D721Med (cell line): ENCODE results near the gene SULT1C2.
"Not testable (repeated sequence)": the region's sequence is repeated elsewhere in the genome, so short reads cannot be mapped to it uniquely, and the experiment has no call there.

Source experiments
- DNase-seq: peaks from one replicate; pipeline ENCODE4 v3.0.0; 2011; ENCODE audit warnings: low spot score; ENCODE audit not compliant: insufficient read length
- FAIRE-seq: peaks from 2 replicates; lab custom pipeline; 2011; peaks lifted over from hg19 to GRCh38; lab: Jason Lieb, UNC
- TF ChIP-seq, protein P1 (sequence below): IDR thresholded peaks from 2 replicates; pipeline ENCODE4 v1.5.1; 2012; ENCODE audit warnings: mild to moderate bottlenecking, control low read depth; ENCODE audit not compliant: insufficient read depth; ENCODE audit errors: missing control alignments

The SULT1C2 gene

DNA sequence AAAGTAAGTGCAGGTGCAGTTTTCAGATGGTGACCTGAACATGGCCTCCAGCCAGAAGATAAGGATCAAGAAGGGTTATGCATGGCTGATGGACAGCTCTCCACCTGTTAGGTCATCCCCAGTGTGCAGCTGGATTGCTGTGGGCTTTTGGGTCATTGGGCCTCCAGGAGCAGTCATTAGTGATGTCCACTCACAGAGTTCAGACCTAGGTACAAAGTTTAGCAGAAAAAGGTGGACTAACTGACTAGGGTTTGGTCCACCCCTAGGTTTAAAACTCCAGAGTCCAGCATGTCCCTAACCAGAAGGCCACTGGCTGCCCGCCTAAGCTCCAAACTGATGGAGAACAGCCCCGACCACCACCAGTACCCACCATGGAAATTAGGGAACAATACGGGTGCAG, 18.3 kb upstream of the SULT1C2 start:
- DNase-seq (no peak), FAIRE-seq (no peak)
- TF ChIP-seq, protein P1, sequence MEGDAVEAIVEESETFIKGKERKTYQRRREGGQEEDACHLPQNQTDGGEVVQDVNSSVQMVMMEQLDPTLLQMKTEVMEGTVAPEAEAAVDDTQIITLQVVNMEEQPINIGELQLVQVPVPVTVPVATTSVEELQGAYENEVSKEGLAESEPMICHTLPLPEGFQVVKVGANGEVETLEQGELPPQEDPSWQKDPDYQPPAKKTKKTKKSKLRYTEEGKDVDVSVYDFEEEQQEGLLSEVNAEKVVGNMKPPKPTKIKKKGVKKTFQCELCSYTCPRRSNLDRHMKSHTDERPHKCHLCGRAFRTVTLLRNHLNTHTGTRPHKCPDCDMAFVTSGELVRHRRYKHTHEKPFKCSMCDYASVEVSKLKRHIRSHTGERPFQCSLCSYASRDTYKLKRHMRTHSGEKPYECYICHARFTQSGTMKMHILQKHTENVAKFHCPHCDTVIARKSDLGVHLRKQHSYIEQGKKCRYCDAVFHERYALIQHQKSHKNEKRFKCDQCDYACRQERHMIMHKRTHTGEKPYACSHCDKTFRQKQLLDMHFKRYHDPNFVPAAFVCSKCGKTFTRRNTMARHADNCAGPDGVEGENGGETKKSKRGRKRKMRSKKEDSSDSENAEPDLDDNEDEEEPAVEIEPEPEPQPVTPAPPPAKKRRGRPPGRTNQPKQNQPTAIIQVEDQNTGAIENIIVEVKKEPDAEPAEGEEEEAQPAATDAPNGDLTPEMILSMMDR, result no peak

DNA sequence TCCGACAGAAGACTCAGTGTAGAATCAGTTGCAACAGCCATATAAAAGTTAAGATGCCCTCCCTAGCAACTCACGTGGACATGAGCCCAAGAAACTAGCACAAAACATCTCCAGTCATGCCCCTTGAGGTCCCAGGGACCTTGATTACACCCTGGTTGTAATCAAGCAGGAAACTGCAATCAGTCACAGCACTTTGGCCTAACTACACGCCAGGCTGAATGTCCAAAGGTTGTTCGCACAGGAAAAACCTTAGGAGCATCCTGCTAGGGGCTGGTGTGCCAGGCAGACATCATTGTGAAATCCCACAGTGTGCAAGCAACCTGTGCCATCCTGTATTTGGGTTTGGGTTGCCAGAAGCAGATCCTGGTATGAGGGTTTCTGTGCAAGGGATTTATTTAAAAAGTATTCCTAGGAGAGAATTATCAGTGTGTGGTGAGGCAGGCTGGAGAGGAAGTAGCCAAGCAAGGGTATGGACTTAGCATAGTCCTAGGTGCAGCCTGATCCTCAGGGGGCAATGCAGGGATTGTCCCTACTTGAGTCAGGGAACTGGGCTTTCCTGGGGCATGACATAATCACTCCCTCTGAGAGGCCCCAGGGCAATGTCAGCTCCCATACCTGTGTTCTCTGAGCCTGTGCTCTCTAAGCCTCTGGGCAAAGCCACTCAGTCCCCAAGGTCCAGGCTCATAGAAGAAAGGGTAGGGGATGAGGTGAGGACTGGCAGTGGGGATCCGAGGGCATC, 17.8 kb upstream of the SULT1C2 start:
- TF ChIP-seq, protein P1, result no peak
- DNase-seq (no peak), FAIRE-seq (no peak)

DNA sequence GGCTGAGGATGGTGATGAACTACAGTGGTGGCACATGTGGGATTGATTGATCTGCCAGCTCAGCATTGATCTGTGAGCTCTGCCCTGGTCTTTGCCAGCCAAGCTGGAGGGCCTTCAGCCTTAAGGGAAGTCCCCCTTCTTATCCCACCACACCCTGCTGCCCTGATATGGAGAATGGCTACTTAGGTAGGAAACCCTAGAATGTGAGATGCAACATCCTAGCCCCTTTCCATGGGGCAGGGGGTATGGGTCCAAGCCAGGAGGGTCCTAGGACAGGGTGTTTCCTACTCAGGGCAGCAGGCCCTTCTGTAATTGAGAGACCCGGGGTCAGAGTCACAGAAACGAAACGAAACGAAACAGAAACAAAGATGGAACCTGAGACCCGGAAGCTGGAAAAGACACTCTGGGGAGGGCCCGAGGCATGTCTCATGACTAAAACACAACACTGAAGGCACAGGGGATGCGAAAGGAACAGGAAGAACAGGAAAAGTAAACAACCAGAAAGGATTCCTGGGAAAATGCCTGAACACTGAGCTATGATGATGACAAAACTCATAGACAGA, 16.9 kb upstream of the SULT1C2 start:
- TF ChIP-seq, protein P1, result no peak
- FAIRE-seq (no peak), DNase-seq (no peak)

DNA sequence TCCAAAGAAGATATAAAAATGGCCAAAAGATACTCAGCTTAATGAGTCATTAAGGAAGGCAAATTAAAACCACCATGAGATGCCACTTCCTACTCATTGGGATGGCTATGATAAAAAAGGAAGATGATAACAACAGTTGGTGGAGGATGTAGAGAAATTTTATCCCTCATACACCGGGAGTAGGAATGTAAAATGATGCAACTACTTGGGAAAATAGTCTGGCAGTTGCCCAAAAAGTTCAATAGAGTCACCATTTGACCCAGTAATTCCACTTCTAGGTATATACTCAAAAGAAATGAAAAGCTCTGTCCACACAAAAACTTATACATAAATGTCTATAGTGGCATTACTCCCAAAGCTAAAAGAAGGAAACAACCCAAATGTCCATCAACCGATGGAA, 10.1 kb upstream of the SULT1C2 start:
- TF ChIP-seq, protein P1, result no peak
- DNase-seq, result no peak

DNA sequence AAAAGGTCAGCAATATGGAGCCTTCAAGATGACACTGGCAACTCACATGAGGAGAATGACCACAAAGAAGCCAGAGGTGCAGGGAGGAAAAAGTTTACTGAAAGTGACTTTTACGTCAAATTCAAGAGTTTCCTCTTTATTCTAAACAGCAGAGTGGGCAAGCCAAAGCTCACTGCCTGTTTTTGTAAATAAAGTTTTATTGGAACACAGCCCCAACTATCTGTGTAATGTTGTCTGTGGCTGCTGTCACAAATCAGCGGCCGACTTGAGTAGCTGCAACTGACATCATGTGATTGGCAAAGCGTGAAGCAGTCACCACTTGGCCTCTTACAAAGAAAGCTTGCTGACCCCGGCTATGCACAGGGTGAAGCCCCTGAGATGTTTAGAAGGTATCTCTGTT, 9.2 kb upstream of the SULT1C2 start:
- no peak for FAIRE-seq
- TF ChIP-seq, protein P1, result no peak
- no peak for DNase-seq

More for the DNA sequence above, 10.1 kb upstream of the SULT1C2 start:
- FAIRE-seq, result no peak

DNA sequence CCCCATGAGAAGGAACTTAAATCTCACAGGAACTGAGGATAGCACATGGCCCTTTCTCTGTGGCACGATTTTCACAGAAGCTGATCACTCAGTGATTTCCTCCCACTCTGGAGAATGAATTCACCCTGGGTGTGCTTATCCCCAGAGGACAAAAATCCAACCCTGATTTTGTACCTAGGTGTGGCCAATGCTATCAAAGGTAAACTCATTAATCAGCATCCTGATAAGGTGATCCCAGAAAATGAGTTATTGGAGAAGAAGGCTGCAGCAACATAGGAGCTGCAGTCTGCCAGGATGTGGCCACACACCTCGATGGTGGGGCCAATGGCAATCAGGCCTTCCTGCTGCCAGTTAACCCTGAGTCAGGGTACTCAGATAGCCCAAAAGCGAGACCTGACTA, 8.2 kb upstream of the SULT1C2 start:
- TF ChIP-seq, protein P1, result no peak
- FAIRE-seq (no peak), DNase-seq (no peak)

DNA sequence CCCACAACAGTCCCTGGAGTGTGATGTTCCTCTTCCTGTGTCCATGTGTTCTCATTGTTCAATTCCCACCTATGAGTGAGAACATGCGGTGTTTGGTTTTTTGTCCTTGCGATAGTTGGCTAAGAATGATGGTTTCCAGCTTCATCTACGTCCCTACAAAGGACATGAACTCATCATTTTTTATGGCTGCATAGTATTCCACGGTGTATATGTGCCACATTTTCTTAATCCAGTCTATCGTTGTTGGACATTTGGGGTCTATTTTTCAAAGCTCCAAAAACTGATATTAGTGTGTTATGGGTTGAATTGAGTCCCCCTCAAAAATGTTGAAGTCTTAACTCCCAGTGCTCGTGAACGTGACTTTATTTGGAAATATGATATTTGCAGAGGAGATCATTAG, 4.1 kb upstream of the SULT1C2 start:
- not testable (repeated sequence) for DNase-seq, FAIRE-seq

DNA sequence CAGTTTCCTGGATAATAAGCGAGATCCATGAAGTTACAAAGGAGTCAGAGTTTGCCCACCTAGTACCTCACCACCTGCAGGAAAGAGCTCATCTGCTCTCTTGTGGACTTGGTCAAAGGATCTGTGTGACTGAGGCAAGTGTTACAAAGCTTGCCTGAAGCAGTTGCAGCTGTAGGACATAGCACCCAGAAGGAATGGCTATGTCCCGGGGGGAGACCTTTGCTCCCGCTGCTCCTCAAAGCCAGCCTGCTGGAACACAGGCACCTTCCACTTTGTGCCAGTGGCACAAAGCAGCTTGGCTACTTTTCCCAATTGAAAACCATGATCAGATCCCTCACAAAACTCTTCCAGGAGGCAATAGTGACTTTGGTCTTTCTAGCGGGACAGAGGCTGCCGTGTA, 3.1 kb upstream of the SULT1C2 start:
- TF ChIP-seq, protein P1, result no peak
- FAIRE-seq (no peak), DNase-seq (no peak)
